Glutamatergic neuron (in vitro differentiated cells): ENCODE data around the gene NECTIN4. TPM values are rescaled to one million over a fixed set of nuclear protein-coding genes. Genes with fewer than 3 reads are reported as not detected.

Source experiments
- DNase-seq: peaks from one replicate; pipeline ENCODE4 v3.0.0; 2022
- H3K27ac Mint-ChIP-seq: one replicate; pipeline ENCODE4 v1.8.0; 2020; ENCODE audit warnings: mild to moderate bottlenecking, mixed read lengths, inconsistent platforms; ENCODE audit not compliant: unreplicated experiment
- H3K27me3 Mint-ChIP-seq: one replicate; pipeline ENCODE4 v1.8.0; 2020; ENCODE audit warnings: mild to moderate bottlenecking, moderate library complexity, mixed read lengths, inconsistent platforms; ENCODE audit not compliant: unreplicated experiment
- H3K36me3 Mint-ChIP-seq: one replicate; pipeline ENCODE4 v1.8.0; 2020; ENCODE audit warnings: mild to moderate bottlenecking, mixed read lengths, inconsistent platforms; ENCODE audit not compliant: unreplicated experiment
- H3K4me1 Mint-ChIP-seq: one replicate; pipeline ENCODE4 v1.8.0; 2020; ENCODE audit warnings: mild to moderate bottlenecking, low read depth, mixed read lengths, inconsistent platforms; ENCODE audit not compliant: unreplicated experiment
- H3K4me3 Mint-ChIP-seq: one replicate; pipeline ENCODE4 v1.8.0; 2020; ENCODE audit warnings: mild to moderate bottlenecking, mixed read lengths, inconsistent platforms; ENCODE audit not compliant: unreplicated experiment
- H3K9me3 Mint-ChIP-seq: one replicate; pipeline ENCODE4 v1.8.0; 2020; ENCODE audit warnings: mild to moderate bottlenecking, moderate library complexity, mixed read lengths, inconsistent platforms; ENCODE audit not compliant: unreplicated experiment
- CTCF ChIP-seq: fragments of 200-600 bp; sonication (generic); IDR thresholded peaks from one replicate; pipeline ENCODE4 v1.5.0; 2021; ENCODE audit not compliant: partially characterized antibody, unreplicated experiment
- total RNA-seq: library from RNA; stranded (reverse); fragmentation: NEBNext Ultra II Directional; extraction: Animal tissue kit (Norgen Biotek cat#: 25700); gene quantifications from one replicate; pipeline ENCODE4 v1.2.1, GENCODE V29; 2021; ENCODE audit not compliant: unreplicated experiment

The NECTIN4 gene
- total RNA-seq, 1 donor from 2014 or later, result 0.39 TPM

- peaks cover 11% of the 10 kb centered on the region for H3K27me3 Mint-ChIP-seq
- no peak overlapping the region for H3K4me3 Mint-ChIP-seq
- no peak for DNase-seq
- no peak for TF ChIP-seq CTCF
- no peak overlapping the region for H3K27ac Mint-ChIP-seq
- peaks cover 3% of the 10 kb centered on the region for H3K9me3 Mint-ChIP-seq
- no peaks in the 10 kb centered on the region for H3K4me1 Mint-ChIP-seq
- H3K36me3 Mint-ChIP-seq, result no peaks in the 10 kb centered on the region
These were observed 709 bp downstream of the NECTIN4 start for GRCh38 chr1:161088587-161089110.

GRCh38 chr1:161086457-161086856 is 2.9 kb downstream of the NECTIN4 start:
- Mint-ChIP-seq H3K27ac (no peak overlapping the region), H3K36me3 (no peaks in the 10 kb centered on the region), H3K4me3 (no peak overlapping the region), H3K27me3 (peaks cover 17% of the 10 kb centered on the region), H3K4me1 (no peaks in the 10 kb centered on the region), H3K9me3 (peaks cover 5% of the 10 kb centered on the region)
- TF ChIP-seq CTCF, result no peak
- no peak for DNase-seq

GRCh38 chr1:161085165-161085564 is 4.2 kb downstream of the NECTIN4 start:
- H3K9me3 Mint-ChIP-seq, result peaks cover 12% of the 10 kb centered on the region
- no peak overlapping the region for H3K4me3 Mint-ChIP-seq
- H3K36me3 Mint-ChIP-seq, result no peaks in the 10 kb centered on the region
- H3K27me3 Mint-ChIP-seq, result peaks cover 20% of the 10 kb centered on the region
- H3K27ac Mint-ChIP-seq, result no peak overlapping the region
- peaks cover 12% of the 10 kb centered on the region for H3K4me1 Mint-ChIP-seq
- DNase-seq, result no peak
- no peak for TF ChIP-seq CTCF

GRCh38 chr1:161084597-161084988 is 4.8 kb downstream of the NECTIN4 start:
- Mint-ChIP-seq H3K36me3 (no peaks in the 10 kb centered on the region), H3K27ac (no peak overlapping the region), H3K4me3 (no peak overlapping the region), H3K9me3 (peaks cover 15% of the 10 kb centered on the region), H3K27me3 (peaks cover 24% of the 10 kb centered on the region), H3K4me1 (peaks cover 14% of the 10 kb centered on the region)
- TF ChIP-seq CTCF, result no peak
- DNase-seq, result no peak

GRCh38 chr1:161083748-161084596 is 5.4 kb downstream of the NECTIN4 start:
- DNase-seq, result no peak
- Mint-ChIP-seq H3K4me3 (no peak overlapping the region), H3K27me3 (peaks cover 23% of the 10 kb centered on the region)

More at GRCh38 chr1:161083748-161084596, 5.4 kb downstream of the NECTIN4 start:
- H3K27ac Mint-ChIP-seq, result peak overlapping the region; percentile 39
- H3K9me3 Mint-ChIP-seq, result peaks cover 19% of the 10 kb centered on the region
- peaks cover 14% of the 10 kb centered on the region for H3K4me1 Mint-ChIP-seq
- TF ChIP-seq CTCF, result no peak
- H3K36me3 Mint-ChIP-seq, result peaks cover 4% of the 10 kb centered on the region
